HG02642 (cell line): ENCODE results near the gene MCCC1.
A peak's percentile ranks its signal among the peaks of the same experiment; 100 is the strongest.
"Not testable (repeated sequence)": the region's sequence is repeated elsewhere in the genome, so short reads cannot be mapped to it uniquely, and the experiment has no call there.

ENCODE experiments used
- ATAC-seq: cut with Tn5 transposase; IDR thresholded peaks from one replicate; pipeline ENCODE4 v1.9.1; 2021; ENCODE audit warnings: mild to moderate bottlenecking; ENCODE audit not compliant: unreplicated experiment, poor library complexity

The MCCC1 gene

DNA sequence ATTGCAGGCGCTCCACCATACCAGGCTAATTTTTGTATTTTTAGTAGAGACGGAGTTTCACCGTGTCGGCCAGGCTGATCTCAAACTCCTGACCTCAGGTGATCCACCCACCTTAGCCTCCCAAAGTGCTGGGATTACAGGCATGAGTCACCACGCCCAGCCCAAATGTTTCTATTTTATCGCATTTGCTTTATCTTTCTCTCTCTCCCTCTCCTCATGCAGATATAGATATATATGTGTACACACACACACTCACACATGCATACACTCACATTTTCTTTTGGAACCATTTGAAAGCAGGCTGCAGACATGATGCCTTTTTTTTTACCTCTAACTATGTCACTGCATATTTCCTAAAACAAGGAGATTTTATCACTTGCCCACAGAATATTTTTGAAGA, 7.3 kb upstream of the MCCC1 start:
- no peak for ATAC-seq

DNA sequence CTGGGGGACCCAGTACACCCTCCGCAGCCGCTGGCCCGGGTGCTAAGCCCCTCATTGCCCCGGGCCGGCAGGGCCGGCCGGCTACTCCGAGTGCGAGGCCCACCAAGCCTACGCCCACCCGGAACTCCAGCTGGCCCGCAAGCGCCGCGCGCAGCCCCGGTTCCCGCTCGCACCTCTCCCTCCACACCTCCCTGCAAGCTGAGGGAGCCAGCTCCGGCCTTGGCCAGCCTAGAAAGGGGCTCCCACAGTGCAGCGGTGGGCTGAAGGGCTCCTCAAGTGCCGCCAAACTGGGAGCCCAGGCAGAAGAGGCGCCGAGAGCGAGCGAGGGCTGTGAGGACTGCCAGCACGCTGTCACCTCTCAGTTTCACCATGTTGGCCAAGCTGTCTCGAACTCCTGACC, 4.7 kb upstream of the MCCC1 start:
- ATAC-seq: not testable (repeated sequence)

DNA sequence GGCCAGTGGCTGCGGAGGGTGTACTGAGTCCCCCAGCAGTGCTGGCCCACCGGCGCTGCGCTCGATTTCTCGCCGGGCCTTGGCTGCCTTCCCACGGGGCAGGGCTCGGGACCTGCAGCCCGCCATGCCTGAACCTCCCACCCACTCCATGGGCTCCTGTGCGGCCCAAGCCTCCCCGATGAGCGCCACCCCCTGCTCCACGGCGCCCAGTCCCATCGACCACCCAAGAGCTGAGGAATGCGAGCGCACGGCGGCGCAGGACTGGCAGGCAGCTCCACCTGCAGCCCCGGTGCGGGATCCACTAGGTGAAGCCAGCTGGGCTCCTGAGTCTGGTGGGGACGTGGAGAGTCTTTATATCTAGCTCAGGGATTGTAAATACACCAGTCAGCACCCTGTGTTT, 1.7 kb upstream of the MCCC1 start:
- ATAC-seq: not testable (repeated sequence)

DNA sequence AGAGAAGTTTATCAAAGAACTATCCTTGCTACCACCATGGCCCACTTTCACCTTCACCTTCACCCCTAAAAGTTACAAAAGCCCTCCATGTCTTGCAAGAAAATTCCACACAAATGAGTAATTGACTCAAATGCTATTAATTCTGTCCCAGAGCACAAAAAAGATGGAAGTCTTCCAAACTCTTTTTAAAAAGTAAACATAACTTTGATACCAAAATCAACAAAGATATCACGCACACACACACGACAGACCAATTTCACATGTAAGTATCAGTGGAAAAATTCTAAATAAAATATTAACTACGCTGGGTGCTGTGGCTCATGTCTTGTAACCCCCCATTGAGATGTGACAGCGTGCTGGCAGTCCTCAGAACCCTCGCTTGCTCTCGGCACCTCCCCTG, 1.1 kb upstream of the MCCC1 start:
- ATAC-seq: no peak

DNA sequence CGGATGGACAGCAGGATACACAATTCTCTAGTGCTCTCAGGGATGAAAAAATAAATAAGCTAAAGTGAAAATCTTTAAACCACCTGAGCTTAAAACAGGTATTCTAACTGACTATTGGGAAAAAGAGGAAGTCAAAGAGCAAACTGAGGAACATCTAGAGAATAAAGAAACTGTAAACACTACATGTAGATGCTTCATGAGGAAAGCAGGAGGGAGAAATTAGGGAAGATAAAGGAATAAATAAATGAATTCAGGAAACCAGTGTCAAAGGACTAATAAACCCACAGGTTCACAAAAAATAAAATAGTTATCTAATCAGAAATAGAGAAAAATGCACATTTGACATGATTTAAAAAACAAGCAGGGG, 525 bp upstream of the MCCC1 start:
- no peak for ATAC-seq

DNA sequence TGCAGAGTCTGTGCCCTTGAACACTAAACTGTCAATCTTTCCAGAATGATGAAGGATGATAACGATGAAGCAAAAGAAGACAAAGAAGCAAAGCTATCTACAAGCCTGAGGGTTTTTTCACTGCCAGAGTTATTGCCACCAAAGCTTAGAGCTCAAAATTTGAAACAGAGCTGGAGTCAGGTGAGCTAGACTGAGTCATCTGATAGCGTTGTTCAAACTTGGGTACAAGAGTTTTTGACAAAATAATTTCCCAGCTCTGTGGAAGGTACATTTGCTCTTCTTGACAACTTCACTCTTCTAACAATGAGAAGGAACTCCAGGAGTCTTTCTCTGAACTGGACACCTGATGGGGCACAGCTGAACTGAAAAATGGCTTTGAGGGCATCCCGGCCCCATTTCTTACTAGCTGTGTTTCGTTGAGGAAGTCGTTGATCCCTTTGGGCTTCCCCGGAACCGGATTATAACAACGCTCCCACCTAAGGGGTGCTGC, 715 bp downstream of the MCCC1 start:
- peak; percentile 31 for ATAC-seq

DNA sequence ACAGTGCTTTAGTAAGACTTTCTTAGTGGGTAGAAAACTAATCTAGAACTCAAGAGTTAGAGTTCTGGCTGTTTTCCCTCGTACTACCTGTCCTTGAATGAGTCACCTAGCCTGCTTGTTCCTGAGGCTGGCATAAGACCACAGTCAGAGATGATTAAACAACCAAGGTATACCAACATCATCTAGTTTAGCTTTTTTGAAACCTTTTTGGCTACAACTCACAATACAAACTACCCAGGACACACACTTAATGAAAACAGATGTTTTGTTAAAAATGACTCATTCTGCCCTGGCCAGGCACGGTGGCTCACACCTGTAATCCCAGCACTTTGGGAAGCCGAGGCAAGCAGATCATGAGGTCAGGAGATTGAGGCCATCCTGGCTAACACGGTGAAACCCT, 4.6 kb downstream of the MCCC1 start:
- no peak for ATAC-seq

DNA sequence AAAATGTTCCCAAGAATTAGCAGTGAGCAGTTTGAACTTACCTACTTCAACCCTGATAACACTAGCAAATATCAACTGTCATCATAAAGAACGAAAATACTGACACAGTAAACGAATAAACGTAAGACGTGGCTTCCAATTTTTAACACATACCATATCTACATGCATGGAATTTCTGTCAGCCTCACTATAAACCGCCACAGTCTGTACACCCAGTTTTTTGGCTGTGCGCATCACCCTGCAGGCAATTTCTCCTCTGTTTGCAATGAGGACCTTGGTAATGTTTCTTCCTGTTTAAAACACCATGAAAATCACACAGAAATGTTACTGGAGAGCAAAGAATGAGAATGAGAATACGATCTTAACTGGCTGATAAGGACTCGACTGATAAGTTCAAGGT, 7.0 kb downstream of the MCCC1 start:
- no peak for ATAC-seq

DNA sequence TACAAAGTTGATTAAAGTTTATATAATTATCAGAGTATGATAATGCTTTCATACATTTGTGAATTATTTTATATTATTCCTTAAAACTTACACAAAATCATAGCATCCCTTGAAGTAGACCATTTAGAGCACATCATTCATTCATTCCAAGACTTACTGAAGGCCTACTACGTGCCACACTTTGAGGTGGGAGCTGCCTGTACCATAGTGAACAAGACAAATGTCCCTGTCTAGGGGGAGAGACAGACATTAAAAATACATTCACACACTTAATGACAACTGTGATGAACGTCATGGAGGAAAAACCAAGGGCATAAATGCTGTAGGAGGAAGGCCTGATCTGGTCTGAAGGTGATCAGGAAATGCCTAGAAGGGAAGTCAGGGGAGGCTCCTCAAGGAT, 12.1 kb downstream of the MCCC1 start:
- no peak for ATAC-seq

DNA sequence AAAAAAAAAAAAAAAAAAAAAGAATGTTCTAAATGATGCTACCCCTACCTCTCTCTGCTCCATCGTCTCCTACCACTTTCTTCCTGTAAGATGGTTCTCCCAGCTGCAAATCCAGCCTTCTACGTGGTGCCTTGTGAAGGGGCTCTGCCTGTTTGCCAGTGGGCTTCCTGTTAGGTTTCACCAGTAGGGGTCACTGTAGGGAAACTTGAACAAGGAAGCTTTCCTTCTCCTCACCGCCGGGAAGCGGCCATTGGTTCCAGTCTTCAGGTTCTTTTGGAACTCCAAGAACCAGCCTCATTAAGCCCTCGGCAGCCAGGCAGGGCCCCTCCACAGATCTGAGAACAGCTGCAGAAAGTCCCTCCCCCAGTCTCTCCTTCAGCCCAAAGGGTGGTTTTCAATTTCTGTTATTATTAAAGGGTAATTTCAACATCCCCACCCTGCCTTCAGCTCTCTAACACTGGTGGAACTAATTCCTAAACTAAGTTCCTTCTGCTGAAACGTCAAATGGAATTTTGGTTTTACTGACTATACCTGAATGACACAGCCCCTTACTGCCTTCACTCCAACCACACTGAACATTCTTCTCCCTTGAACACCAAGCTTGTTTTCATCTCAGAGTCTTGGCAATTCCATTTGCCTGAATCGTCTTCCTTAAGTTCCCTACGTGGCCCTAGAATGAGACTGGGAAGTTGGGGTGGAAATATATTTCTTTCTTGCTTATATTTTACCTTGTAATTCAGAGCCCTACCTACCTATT, 13.5 kb downstream of the MCCC1 start:
- no peak for ATAC-seq

DNA sequence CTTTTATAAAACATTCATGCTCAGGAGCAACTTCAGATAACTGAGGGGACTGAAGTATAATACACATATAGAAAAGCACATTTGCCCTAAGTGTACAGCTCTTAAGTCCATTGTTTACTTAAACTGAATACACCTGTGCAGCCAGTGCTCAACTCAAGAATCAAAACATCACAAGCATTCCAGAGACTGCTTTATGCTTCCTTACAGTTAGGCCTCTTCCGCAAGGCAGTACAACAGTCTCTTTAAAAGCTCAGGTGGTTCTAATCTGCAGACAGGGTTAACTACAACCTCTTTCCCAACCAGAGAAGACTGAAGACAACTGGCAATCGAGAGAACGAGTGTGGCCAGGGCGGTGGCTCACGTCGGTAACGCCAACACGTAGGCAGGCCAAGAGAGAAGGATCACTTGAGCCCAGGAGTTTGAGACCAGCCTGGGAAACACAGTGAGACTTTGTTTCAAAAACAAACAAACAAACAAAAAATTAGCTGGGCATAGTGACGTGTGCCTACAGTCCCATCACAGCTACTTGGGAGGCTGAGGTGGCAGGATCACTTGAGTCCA, 16.9 kb downstream of the MCCC1 start:
- ATAC-seq: no peak

DNA sequence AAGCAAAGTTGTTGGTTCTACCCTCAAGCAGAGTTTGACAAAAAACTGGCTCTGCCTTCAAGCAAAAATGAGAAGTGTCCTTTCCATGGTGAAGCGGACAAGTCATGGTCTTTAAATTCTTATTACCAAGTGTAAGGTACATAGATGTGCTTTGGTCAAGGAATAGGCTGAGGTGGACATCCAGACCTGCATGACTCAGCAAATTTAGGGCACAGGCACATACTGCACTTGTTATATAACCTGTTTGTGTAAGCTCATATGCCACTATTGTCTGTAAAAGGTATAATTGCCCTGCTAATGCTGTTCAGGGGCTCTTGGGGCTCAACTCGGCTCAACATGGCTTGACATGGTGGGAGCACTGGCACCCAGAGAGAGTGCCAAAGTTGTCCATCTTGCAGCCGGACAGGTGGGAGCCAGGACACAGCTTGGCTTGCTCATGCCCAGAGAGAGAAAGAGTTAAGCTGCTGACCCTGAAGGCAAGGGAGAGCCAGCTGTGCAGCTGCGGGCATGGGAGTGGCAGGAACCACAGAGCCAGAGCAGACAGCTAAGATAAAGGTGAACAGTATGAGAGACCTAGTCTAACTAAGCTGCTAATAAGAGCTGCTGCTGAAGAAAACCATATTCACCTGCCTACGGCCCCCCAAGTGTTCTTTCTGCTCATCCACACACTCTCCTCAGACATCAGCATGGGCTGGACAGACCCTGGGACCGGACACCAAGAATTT, 17.7 kb downstream of the MCCC1 start:
- no peak for ATAC-seq

DNA sequence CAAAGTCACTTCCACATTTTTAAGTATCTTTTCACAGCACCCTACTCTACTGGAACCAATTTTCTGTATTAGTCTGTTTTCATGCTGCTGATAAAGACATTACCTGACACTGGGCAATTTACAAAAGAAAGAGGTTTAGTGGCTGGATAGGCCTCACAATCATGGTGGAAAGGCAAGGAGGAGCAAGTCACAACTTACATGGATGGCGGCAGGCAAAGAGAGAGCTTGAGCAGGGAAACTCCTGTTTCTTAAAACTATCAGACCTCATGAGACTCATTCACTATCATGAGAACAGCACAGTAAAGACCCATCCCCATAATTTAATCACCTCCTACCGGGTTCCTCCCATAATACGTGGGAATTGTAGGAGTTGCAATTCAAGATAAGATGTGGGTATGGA, 18.7 kb downstream of the MCCC1 start:
- ATAC-seq: no peak

DNA sequence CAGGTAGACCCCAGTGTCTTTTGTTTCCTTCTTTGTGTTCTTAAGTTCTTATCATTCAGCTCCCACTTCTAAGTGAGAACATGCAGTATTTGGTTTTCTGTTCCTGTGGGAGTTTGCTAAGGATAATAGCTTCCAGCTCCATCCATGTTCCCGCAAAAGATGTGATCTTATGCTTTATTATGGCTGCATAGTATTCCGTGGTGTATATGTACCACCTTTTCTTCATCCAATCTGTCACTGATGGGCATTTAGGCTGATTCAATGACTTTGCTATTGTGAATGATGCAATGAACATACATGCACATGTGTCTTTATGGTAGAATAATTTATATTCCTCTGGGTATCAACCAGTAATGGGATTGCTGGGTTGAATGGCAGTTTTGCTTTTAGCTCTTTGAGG, 24.4 kb downstream of the MCCC1 start:
- ATAC-seq: no peak

DNA sequence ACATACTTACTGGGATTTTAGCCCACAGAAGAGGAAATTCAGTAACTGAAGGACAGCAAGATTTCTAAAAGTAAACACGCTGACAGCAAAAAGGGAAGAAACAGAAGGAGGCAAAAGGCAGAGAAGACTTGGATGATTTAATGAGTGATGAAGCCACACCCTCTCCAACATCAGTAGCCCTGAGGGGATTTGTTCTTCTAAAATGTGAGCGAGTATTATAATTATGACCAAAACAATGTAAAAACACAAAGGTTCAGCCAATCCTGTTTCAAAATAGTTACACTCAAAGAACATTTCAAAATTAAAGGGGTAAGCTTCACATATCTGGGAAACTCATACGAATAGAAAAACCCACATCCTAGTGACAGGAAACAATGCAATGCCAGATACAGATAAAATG, 25.0 kb downstream of the MCCC1 start:
- ATAC-seq: no peak

DNA sequence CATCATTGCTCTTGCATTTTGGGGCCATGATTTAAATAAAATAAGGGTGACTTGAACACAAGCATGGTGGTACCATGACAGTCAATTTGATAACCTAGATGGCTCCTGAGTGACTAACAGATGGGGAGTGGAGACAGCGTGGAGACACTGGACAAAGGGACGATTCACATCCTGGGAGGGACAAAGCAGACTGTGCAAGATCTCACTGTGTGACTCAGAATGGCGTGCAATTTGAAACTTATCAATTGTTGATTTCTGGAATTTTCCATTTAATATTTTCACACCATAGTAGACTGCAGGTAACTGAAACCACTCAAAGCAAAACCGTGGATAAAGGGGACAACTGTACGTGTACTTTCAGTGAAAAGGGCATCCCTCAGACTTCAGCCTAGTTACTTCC, 25.5 kb downstream of the MCCC1 start:
- no peak for ATAC-seq

DNA sequence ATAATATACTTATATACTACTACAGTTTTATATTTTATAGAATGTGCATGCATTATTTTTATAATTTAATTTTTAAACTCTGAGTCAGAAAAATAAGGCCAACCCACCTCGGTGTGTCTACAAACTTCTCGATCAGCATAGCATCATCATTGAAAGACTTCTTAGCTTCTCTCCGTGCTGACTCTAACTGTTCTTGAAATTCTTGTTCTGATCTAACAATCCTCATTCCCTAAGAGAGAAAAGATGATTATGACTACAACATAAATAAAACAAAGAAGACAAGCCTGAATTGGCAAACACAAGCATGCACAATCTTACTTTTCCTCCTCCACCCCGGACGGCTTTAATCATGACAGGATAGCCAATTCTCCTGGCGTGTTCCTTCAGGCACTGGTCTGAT, 28.4 kb downstream of the MCCC1 start:
- ATAC-seq: no peak

DNA sequence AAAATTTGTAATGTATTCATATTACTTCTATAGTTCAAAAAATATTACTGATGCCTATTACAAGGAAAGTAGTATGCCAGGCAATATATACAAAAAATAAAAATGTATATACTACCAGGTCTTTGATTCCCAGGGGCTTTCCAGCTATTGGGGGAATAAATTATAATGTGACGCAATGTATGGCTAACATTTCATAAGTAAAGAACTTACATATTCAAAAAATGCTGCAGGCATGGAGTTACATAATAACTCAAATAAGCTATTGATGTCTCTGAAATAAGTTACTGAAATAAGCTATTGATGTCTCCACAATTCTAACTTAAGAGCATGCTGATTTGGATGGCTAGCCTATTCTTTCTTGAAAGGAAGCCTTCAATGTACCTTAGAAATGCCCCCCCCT, 30.2 kb downstream of the MCCC1 start:
- no peak for ATAC-seq

DNA sequence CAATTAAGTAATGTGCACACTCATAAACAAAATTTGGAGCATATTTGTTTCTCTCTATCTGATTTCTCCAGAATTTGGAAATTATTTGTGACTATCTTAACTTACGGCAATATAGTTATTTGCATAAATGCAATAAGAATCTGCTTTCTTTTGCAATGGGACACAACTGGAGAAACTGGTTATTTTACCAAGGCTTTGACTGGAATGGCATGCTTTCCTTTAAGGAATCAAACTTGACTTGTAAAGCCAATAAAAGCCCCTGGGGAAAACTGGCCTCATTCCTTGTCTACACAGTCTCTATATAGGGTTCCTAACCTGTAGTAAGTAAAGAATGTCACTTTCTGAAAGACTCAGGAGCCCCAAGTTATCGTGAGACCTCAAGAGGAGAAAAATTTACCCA, 32.4 kb downstream of the MCCC1 start:
- not testable (repeated sequence) for ATAC-seq

DNA sequence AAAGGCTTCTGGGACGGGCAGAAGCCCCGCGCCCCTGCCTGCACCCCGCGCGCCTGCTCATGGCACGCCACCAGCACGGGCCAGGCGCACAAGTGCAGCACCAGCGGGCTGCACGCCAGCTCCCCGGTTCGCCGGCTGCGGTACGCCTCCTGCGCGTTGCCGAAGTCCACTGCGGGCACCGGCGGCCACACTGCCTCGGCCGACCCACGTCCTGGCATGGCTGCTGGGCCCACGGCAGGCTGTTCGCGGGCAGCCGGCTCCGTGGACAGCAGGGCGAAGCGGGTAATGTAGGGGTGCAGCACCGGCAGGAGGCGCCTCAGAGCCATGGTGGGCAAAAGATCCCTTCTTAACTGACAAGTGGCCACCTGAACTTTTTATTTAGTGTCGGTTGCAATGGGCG, 34.8 kb downstream of the MCCC1 start:
- no peak for ATAC-seq

DNA sequence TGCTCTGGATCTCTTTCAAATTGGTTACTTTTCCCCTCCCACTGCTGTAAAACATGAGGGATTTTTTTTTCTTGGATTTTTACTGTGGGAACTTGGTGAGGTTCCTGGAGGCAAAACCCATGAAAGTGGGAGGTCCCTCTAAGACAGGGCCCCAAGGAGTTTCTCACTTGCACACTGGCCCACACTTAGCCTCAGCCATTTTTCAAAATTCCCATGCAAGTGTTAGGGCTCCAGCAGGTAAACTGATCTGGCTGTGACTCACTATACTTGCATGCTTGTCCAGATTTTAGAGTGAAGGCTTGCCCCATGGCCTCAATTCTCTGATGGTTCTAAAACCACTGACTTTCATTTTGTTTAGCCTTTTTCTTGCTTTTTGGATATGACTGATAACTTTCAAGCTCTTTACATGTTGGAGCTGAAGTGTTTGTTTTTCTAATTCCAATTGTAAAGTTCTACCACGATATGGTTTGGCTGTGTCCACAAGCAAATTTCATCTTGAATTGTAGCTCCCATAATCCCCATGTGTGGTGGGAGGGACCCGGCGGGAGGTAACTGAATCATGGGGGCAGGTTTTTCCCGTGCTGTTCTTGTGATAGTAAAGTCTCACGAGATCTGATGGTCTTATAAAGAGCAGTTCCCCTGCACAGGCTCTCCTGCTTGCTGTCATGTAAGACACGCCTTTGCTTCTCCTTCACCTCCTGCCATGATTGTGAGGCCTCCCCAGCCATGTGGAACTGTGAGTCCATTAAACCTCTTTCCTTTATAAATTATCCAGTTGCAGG, 37.7 kb downstream of the MCCC1 start:
- ATAC-seq: no peak
